PFSK-1 (cell line): ENCODE data around the gene CTNNBL1.

ENCODE experiments used
- FOXP2 ChIP-seq: optimal IDR thresholded peaks from 2 replicates; pipeline ENCODE3; 2011; ENCODE audit warnings: borderline replicate concordance, control low read depth, inconsistent platforms; ENCODE audit not compliant: insufficient read depth; ENCODE audit errors: extremely low read length, extremely low read depth
- POLR2AphosphoS5 ChIP-seq: IDR thresholded peaks from 2 replicates; pipeline ENCODE4 v1.6.1; 2012; ENCODE audit warnings: low read depth, mild to moderate bottlenecking, control low read depth, low read length, moderate library complexity
- REST ChIP-seq, 2 experiments: IDR thresholded peaks; 2 replicates each; pipeline versions ENCODE4 v1.6.1 to v1.8.0; 2011 to 2012; ENCODE audit warnings: low read depth in 2 of 2, low read length in 2 of 2, control low read depth in 1 of 2, inconsistent platforms in 1 of 2, mild to moderate bottlenecking in 1 of 2, moderate library complexity in 1 of 2; ENCODE audit not compliant: insufficient read depth in 1 of 2
- SIN3A ChIP-seq: IDR thresholded peaks from 2 replicates; pipeline ENCODE4 v1.6.1; 2012; ENCODE audit warnings: mild to moderate bottlenecking, low read length, moderate library complexity, borderline replicate concordance; ENCODE audit not compliant: insufficient read depth

- no peak for TF ChIP-seq SIN3A
- no peak for TF ChIP-seq POLR2AphosphoS5
- no peak for TF ChIP-seq REST (IDR thresholded peaks at IDR 0.05; ENCODE audit: insufficient read depth in 1 of 2, low read depth in 2 of 2, low read length in 2 of 2)
- no peak for TF ChIP-seq FOXP2
These were observed 34.3 kb downstream of the CTNNBL1 start for GRCh38 chr20:37727957-37728634.
